Esophagus (tissue), 2 donors: ENCODE measurements around the gene OR1F1. TPM values are rescaled to one million over a fixed set of nuclear protein-coding genes. Genes with fewer than 3 reads are reported as not detected.
A peak's percentile ranks its signal among the peaks of the same experiment; 100 is the strongest.

Experiments
- H3K27ac ChIP-seq, 2 donors: one replicate each; pipeline ENCODE4 v1.5.1; 2013; ENCODE audit warnings: low read depth in 2 of 2, mild to moderate bottlenecking in 2 of 2, inconsistent platforms in 1 of 2, low read length in 1 of 2, moderate library complexity in 1 of 2
- H3K27me3 ChIP-seq, 2 donors: one replicate each; pipeline ENCODE4 v1.6.1; 2013; ENCODE audit warnings: low read length in 2 of 2, control low read depth in 1 of 2, mild to moderate bottlenecking in 1 of 2; ENCODE audit not compliant: insufficient read depth in 2 of 2, control insufficient read depth in 1 of 2
- H3K36me3 ChIP-seq, 2 donors: one replicate each; pipeline ENCODE4 v1.6.1; 2013; ENCODE audit warnings: low read length in 1 of 2; ENCODE audit not compliant: control insufficient read depth in 2 of 2, insufficient read depth in 2 of 2
- H3K4me1 ChIP-seq, 2 donors: one replicate each; pipeline ENCODE4 v1.6.1; 2013; ENCODE audit warnings: low read length in 1 of 2; ENCODE audit not compliant: control insufficient read depth in 2 of 2, insufficient read depth in 2 of 2
- H3K4me3 ChIP-seq, 2 donors: one replicate each; pipeline ENCODE4 v1.5.1; 2013; ENCODE audit warnings: low read length in 2 of 2, mild to moderate bottlenecking in 2 of 2, low read depth in 1 of 2, moderate library complexity in 1 of 2
- H3K9me3 ChIP-seq, 2 donors: one replicate each; pipeline ENCODE4 v1.6.1; 2013; ENCODE audit warnings: mild to moderate bottlenecking in 2 of 2, low read depth in 1 of 2, low read length in 1 of 2, moderate library complexity in 1 of 2; ENCODE audit not compliant: control insufficient read depth in 2 of 2, insufficient read depth in 1 of 2
- WGBS, 2 donors: extraction: QIAGEN DNeasy Blood & Tissue Kit; methylation state at CpG; one replicate each; pipeline ENCODE4 v1.1.7; 2013; 5-methylcytosine and 5-hydroxymethylcytosine counted together
- polyA plus RNA-seq, 2 donors: library from polyadenylated mRNA; stranded (reverse); fragments of 200-250 nt; gene quantifications; one replicate each; pipeline ENCODE4 v1.2.3, GENCODE V29; 2013
- donor health status: healthy with polysubstance abuse.
- donor health status: Bipolar disorder and iron deficiency.

Gene OR1F1
- polyA plus RNA-seq, 2 donors, result not detected

GRCh38 chr16:3183445-3184139 lies 4.4 kb upstream of the OR1F1 start:
- Histone ChIP-seq H3K9me3 (peaks cover 0 to under 1% of the 10 kb centered on the region in 2 donors), H3K36me3 (no peaks in the 10 kb centered on the region), H3K27ac (no peak overlapping the region), H3K4me1 (peaks cover 2 to 9% of the 10 kb centered on the region in 2 donors), H3K4me3 (peak overlapping the region; percentile 34 to 41), H3K27me3 (peaks cover 5 to 35% of the 10 kb centered on the region in 2 donors)
- WGBS, 2 donors, result 7 to 8% methylated on average over 42 of the region's 42 CpGs

- H3K9me3 ChIP-seq, result peaks cover 0 to 10% of the 10 kb centered on the region in 2 donors
- 72% methylated on average over 23 of the region's 23 CpGs for WGBS, 2 donors
- peaks cover 0 to 33% of the 10 kb centered on the region in 2 donors for H3K27me3 ChIP-seq
- H3K36me3 ChIP-seq, result no peaks in the 10 kb centered on the region
- no peak overlapping the region for H3K27ac ChIP-seq
- peaks cover 2 to 16% of the 10 kb centered on the region in 2 donors for H3K4me1 ChIP-seq
- no peak overlapping the region for H3K4me3 ChIP-seq
These were observed 886 bp upstream of the OR1F1 start for GRCh38 chr16:3186946-3187690.

- Histone ChIP-seq H3K36me3 (no peaks in the 10 kb centered on the region), H3K9me3 (peaks cover 4 to 13% of the 10 kb centered on the region in 2 donors), H3K27me3 (peaks cover 0 to 28% of the 10 kb centered on the region in 2 donors), H3K4me3 (peak overlapping the region in 1 of 2 donors; percentile 35), H3K27ac (no peak overlapping the region), H3K4me1 (peaks cover 0 to 8% of the 10 kb centered on the region in 2 donors)
- WGBS, 2 donors, result 1 to 2% methylated on average over 12 to 13 of the region's 13 CpGs
These were observed 596 bp downstream of the OR1F1 start for GRCh38 chr16:3188675-3188924.

- 3 to 4% methylated on average over 61 of the region's 61 CpGs for WGBS, 2 donors
- Histone ChIP-seq H3K36me3 (no peaks in the 10 kb centered on the region), H3K27ac (no peak overlapping the region), H3K4me1 (peaks cover 0 to 8% of the 10 kb centered on the region in 2 donors), H3K4me3 (peak overlapping the region in 1 of 2 donors; percentile 35), H3K27me3 (peaks cover 0 to 28% of the 10 kb centered on the region in 2 donors), H3K9me3 (peaks cover 4 to 13% of the 10 kb centered on the region in 2 donors)
These were observed 1.2 kb downstream of the OR1F1 start for GRCh38 chr16:3188925-3189825.

GRCh38 chr16:3189869-3190268 lies 1.9 kb downstream of the OR1F1 start:
- Histone ChIP-seq H3K27me3 (peaks cover 0 to 28% of the 10 kb centered on the region in 2 donors), H3K36me3 (no peaks in the 10 kb centered on the region), H3K4me3 (no peak overlapping the region), H3K27ac (no peak overlapping the region), H3K4me1 (peaks cover 0 to 8% of the 10 kb centered on the region in 2 donors), H3K9me3 (peaks cover 4 to 13% of the 10 kb centered on the region in 2 donors)
- 19 to 29% methylated on average over 11 of the region's 11 CpGs for WGBS, 2 donors

GRCh38 chr16:3190949-3191353 lies 2.9 kb downstream of the OR1F1 start:
- 14 to 18% methylated on average over 16 of the region's 16 CpGs for WGBS, 2 donors
- Histone ChIP-seq H3K27ac (no peak overlapping the region), H3K36me3 (no peaks in the 10 kb centered on the region), H3K4me3 (no peak overlapping the region), H3K4me1 (peaks cover 0 to 8% of the 10 kb centered on the region in 2 donors), H3K27me3 (peaks cover 3 to 28% of the 10 kb centered on the region in 2 donors), H3K9me3 (peaks cover 4 to 13% of the 10 kb centered on the region in 2 donors)

GRCh38 chr16:3192476-3193019 lies 4.5 kb downstream of the OR1F1 start:
- Histone ChIP-seq H3K9me3 (peaks cover 4 to 13% of the 10 kb centered on the region in 2 donors), H3K27me3 (peaks cover 3 to 28% of the 10 kb centered on the region in 2 donors), H3K27ac (no peak overlapping the region), H3K4me3 (no peak overlapping the region), H3K4me1 (peaks cover 0 to 8% of the 10 kb centered on the region in 2 donors), H3K36me3 (no peaks in the 10 kb centered on the region)
- 43 to 51% methylated on average over 36 of the region's 36 CpGs for WGBS, 2 donors

- Histone ChIP-seq H3K9me3 (peaks cover 4 to 13% of the 10 kb centered on the region in 2 donors), H3K4me1 (peaks cover 0 to 7% of the 10 kb centered on the region in 2 donors), H3K36me3 (no peaks in the 10 kb centered on the region), H3K27me3 (peaks cover 3 to 23% of the 10 kb centered on the region in 2 donors), H3K27ac (no peak overlapping the region), H3K4me3 (no peak overlapping the region)
- WGBS, 2 donors, result 71 to 75% methylated on average over 49 of the region's 49 CpGs
These were observed 5.5 kb downstream of the OR1F1 start for GRCh38 chr16:3193221-3194212.
